ENCODE measurements around the gene PAQR8. TPM values are rescaled to one million over a fixed set of nuclear protein-coding genes. Genes with fewer than 3 reads are reported as not detected.
A peak's percentile ranks its signal among the peaks of the same experiment; 100 is the strongest.
"Not testable (repeated sequence)": the region's sequence is repeated elsewhere in the genome, so short reads cannot be mapped to it uniquely, and the experiment has no call there.

PAQR8 gene
- total and polyA plus RNA-seq, 5 donors from 2014 or later = 5.4 to 18.5 (median 13.2) TPM

GRCh38 chr6:52384145-52384766, 22.3 kb downstream of the PAQR8 start:
- no peak for ATAC-seq (ENCODE audit: low read depth in 2 of 2)

DNA sequence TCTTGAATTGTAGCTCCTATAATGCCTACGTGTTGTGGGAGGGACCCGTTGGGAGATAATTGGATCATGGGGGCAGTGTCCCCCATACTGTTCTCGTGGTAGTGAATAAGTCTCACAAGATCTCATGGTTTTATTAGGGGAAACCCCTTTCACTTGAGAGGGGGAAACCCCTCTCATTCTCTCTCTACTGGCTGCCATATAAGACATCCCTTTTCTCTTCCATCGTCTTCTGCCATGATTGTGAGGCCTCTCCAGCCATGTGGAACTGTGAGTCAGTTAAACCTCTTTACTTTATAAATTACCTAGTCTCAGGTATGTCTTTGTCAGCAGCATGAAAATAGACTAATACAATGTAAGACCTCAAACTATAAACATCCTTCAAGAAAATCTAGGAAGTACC, 23.1 kb downstream of the PAQR8 start:
- Histone ChIP-seq H3K27ac (ENCODE audit: insufficient read depth, low read length, poor library complexity, severe bottlenecking) (no peak overlapping the region), H3K9me3 (ENCODE audit: control insufficient read depth in 2 of 2, low read length in 2 of 2) (no peaks in the 10 kb centered on the region), H3K36me3 (ENCODE audit: control insufficient read depth, insufficient read depth, low read length) (no peaks in the 10 kb centered on the region), H3K4me1 (ENCODE audit: control insufficient read depth, insufficient read depth, low read length, poor library complexity, severe bottlenecking) (peaks cover 35% of the 10 kb centered on the region), H3K4me3 (ENCODE audit: low read depth, low read length) (no peak overlapping the region), H3K27me3 (ENCODE audit: control insufficient read depth, insufficient read depth, low read length) (no peaks in the 10 kb centered on the region)
- Mint-ChIP-seq H3K4me1 (peaks cover 45 to 78% (median 65%) of the 10 kb centered on the region in 4 donors), H3K4me3 (peak overlapping the region in 2 of 4 donors; percentile 7 to 36), H3K9me3 (peaks cover 0 to 8% (median 0%) of the 10 kb centered on the region in 7 donors), H3K27ac (peak overlapping the region; percentile 37 to 86 (median 74)), H3K27me3 (no peaks in the 10 kb centered on the region), H3K36me3 (peaks cover 9% of the 10 kb centered on the region)
- ATAC-seq (ENCODE audit: low read depth in 2 of 2) = no peak
- DNase-seq = no peak

More at GRCh38 chr6:52384145-52384766, 22.3 kb downstream of the PAQR8 start:
- H3K27ac Mint-ChIP-seq = peak overlapping the region; percentile 86
- H3K9me3 ChIP-seq (ENCODE audit: control insufficient read depth in 2 of 2, low read length in 2 of 2) = no peaks in the 10 kb centered on the region
- H3K27me3 Mint-ChIP-seq = no peaks in the 10 kb centered on the region
- H3K9me3 Mint-ChIP-seq = peaks cover 0 to 8% (median 0%) of the 10 kb centered on the region in 7 donors
- no peak overlapping the region for H3K27ac ChIP-seq (ENCODE audit: insufficient read depth, low read length, poor library complexity, severe bottlenecking)
- peak overlapping the region in 2 of 4 donors; percentile 16 to 36 for H3K4me3 Mint-ChIP-seq
- H3K36me3 ChIP-seq (ENCODE audit: control insufficient read depth, insufficient read depth, low read length) = no peaks in the 10 kb centered on the region
- no peaks in the 10 kb centered on the region for H3K27me3 ChIP-seq (ENCODE audit: control insufficient read depth, insufficient read depth, low read length)
- peaks cover 12% of the 10 kb centered on the region for H3K36me3 Mint-ChIP-seq
- H3K4me1 ChIP-seq (ENCODE audit: control insufficient read depth, insufficient read depth, low read length, poor library complexity, severe bottlenecking) = peaks cover 27% of the 10 kb centered on the region
- H3K4me1 Mint-ChIP-seq = peaks cover 43 to 73% (median 61%) of the 10 kb centered on the region in 4 donors
- H3K4me3 ChIP-seq (ENCODE audit: low read depth, low read length) = no peak overlapping the region
- no peak for DNase-seq

DNA sequence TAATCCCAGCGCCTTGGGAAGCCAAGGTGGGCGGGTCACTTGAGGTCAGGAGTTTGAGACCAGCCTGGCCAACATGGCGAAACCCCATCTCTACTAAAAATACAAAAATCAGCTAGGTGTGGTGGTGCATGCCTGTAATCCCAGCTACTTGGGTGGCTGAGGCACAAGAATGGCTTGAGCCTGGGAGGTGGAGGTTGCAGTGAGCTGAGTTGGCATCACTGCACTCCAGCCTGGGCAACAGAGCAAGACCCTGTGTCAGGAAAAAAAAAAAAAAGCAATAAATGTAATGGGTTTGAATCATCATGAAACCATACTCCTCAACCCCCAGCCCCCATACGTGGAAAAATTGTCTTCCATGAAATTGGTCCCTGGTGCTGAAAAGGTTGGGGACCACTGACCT, 26.2 kb downstream of the PAQR8 start:
- H3K4me1 ChIP-seq (ENCODE audit: control insufficient read depth, insufficient read depth, low read length, poor library complexity, severe bottlenecking) = peaks cover 48% of the 10 kb centered on the region
- H3K27me3 Mint-ChIP-seq; DNase-seq; H3K36me3 ChIP-seq (ENCODE audit: control insufficient read depth, insufficient read depth, low read length); H3K36me3 Mint-ChIP-seq; ATAC-seq (ENCODE audit: low read depth in 2 of 2); H3K9me3 Mint-ChIP-seq; H3K27me3 ChIP-seq (ENCODE audit: control insufficient read depth, insufficient read depth, low read length); H3K4me3 ChIP-seq (ENCODE audit: low read depth, low read length); H3K9me3 ChIP-seq (ENCODE audit: control insufficient read depth in 2 of 2, low read length in 2 of 2); H3K4me3 Mint-ChIP-seq: not testable (repeated sequence)
- Mint-ChIP-seq H3K27ac (peak overlapping the region; percentile 93 to 98 (median 96)), H3K4me1 (peaks cover 39 to 86% (median 76%) of the 10 kb centered on the region in 4 donors)
- H3K27ac ChIP-seq (ENCODE audit: insufficient read depth, low read length, poor library complexity, severe bottlenecking) = peak overlapping the region; percentile 87

DNA sequence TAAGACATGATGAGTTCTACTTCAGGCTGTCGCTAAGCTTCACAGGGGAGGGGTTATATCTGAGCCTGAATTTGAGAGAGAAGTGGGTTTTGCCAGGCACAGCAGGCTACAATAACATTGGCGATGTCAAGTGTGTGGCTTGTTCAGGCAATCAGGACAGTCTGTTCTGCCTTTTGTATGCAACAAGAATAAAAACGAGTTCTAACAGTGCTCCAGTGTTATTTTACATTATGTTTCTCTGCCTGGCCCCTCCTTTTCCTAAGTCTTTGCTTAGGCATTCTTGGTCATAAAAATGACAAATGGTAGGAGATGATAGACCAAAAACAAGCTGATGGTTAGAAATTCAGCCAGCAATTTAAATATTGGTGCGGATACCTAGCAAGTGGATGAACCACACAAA, 26.8 kb downstream of the PAQR8 start:
- no peak for DNase-seq
- H3K27ac ChIP-seq (ENCODE audit: insufficient read depth, low read length, poor library complexity, severe bottlenecking) = peak overlapping the region; percentile 87
- peak overlapping the region; percentile 81 for H3K4me3 ChIP-seq (ENCODE audit: low read depth, low read length)

GRCh38 chr6:52389264-52389625, 27.3 kb downstream of the PAQR8 start:
- peak overlapping the region; percentile 87 for H3K27ac ChIP-seq (ENCODE audit: insufficient read depth, low read length, poor library complexity, severe bottlenecking)
- H3K36me3 ChIP-seq (ENCODE audit: control insufficient read depth, insufficient read depth, low read length) = no peaks in the 10 kb centered on the region
- Mint-ChIP-seq H3K4me1 (peaks cover 34 to 90% (median 78%) of the 10 kb centered on the region in 4 donors), H3K4me3 (peak overlapping the region; percentile 76 to 97 (median 84)), H3K36me3 (peaks cover 2% of the 10 kb centered on the region), H3K27ac (peak overlapping the region; percentile 93 to 98 (median 96)), H3K27me3 (no peaks in the 10 kb centered on the region), H3K9me3 (peaks cover 0 to 6% (median 0%) of the 10 kb centered on the region in 7 donors)
- H3K4me3 ChIP-seq (ENCODE audit: low read depth, low read length) = peak overlapping the region; percentile 81
- no peak for DNase-seq
- ATAC-seq (ENCODE audit: low read depth in 2 of 2) = no peak
- H3K4me1 ChIP-seq (ENCODE audit: control insufficient read depth, insufficient read depth, low read length, poor library complexity, severe bottlenecking) = peaks cover 59% of the 10 kb centered on the region
- H3K27me3 ChIP-seq (ENCODE audit: control insufficient read depth, insufficient read depth, low read length) = no peaks in the 10 kb centered on the region
- H3K9me3 ChIP-seq (ENCODE audit: control insufficient read depth in 2 of 2, low read length in 2 of 2) = no peaks in the 10 kb centered on the region

More for the DNA sequence above, 26.8 kb downstream of the PAQR8 start:
- peaks cover 0 to 8% (median 0%) of the 10 kb centered on the region in 7 donors for H3K9me3 Mint-ChIP-seq
- H3K36me3 Mint-ChIP-seq = peaks cover 6% of the 10 kb centered on the region
- H3K4me3 Mint-ChIP-seq = peak overlapping the region; percentile 76 to 97 (median 84)
- H3K4me1 Mint-ChIP-seq = peaks cover 36 to 90% (median 79%) of the 10 kb centered on the region in 4 donors
- H3K27ac Mint-ChIP-seq = peak overlapping the region; percentile 93 to 98 (median 96)
- no peaks in the 10 kb centered on the region for H3K9me3 ChIP-seq (ENCODE audit: control insufficient read depth in 2 of 2, low read length in 2 of 2)
- no peaks in the 10 kb centered on the region for H3K36me3 ChIP-seq (ENCODE audit: control insufficient read depth, insufficient read depth, low read length)
- no peaks in the 10 kb centered on the region for H3K27me3 Mint-ChIP-seq
- no peaks in the 10 kb centered on the region for H3K27me3 ChIP-seq (ENCODE audit: control insufficient read depth, insufficient read depth, low read length)
- no peak for ATAC-seq (ENCODE audit: low read depth in 2 of 2)
- H3K4me1 ChIP-seq (ENCODE audit: control insufficient read depth, insufficient read depth, low read length, poor library complexity, severe bottlenecking) = peaks cover 54% of the 10 kb centered on the region

DNA sequence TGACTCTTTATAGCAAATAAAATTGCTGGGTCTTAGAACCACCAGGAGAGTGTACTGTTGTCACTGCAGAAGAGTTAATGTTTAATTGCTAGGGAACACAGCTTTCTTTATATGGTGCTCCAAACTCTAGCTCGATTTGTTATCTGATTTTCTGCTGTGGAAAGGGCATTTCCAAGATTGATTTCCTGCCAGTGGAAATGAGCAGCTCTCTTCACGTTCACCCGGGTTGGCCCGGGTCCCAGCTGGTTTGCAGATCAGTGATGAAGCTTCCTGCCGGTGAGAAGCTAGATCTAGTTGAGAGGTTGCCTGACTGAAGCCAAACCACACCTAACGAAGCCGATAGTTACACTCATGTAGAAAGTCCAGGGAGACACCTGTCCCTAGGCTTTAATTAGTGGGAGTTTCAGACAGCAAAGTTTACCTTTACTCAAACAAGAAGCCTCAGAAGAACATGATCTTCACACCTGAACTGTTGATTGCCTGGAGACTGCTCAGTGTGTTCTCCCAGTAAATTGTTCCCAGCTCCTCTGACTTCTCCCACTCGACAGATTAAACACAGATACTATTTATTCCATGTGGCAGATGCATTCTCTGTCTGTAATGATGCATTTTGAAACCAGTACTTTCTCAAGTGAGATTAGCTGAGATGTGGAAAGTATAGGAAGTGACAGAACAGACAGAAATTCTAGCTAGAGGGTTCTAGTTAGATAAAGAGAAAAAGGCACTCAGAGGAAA, 27.8 kb downstream of the PAQR8 start:
- H3K9me3 ChIP-seq (ENCODE audit: control insufficient read depth in 2 of 2, low read length in 2 of 2) = no peaks in the 10 kb centered on the region
- peaks cover 64% of the 10 kb centered on the region for H3K4me1 ChIP-seq (ENCODE audit: control insufficient read depth, insufficient read depth, low read length, poor library complexity, severe bottlenecking)
- peak; percentile 29 to 82 (median 55) for DNase-seq
- ATAC-seq (ENCODE audit: low read depth in 2 of 2) = peak; percentile 49 to 52
- Mint-ChIP-seq H3K36me3 (no peaks in the 10 kb centered on the region), H3K27me3 (no peaks in the 10 kb centered on the region), H3K9me3 (peaks cover 0 to 2% (median 0%) of the 10 kb centered on the region in 7 donors), H3K27ac (peak overlapping the region; percentile 93 to 98 (median 96)), H3K4me3 (peak overlapping the region; percentile 76 to 97 (median 84)), H3K4me1 (peaks cover 33 to 91% (median 76%) of the 10 kb centered on the region in 4 donors)
- peak overlapping the region; percentile 81 for H3K4me3 ChIP-seq (ENCODE audit: low read depth, low read length)
- H3K27ac ChIP-seq (ENCODE audit: insufficient read depth, low read length, poor library complexity, severe bottlenecking) = peak overlapping the region; percentile 87
- H3K27me3 ChIP-seq (ENCODE audit: control insufficient read depth, insufficient read depth, low read length) = no peaks in the 10 kb centered on the region
- no peaks in the 10 kb centered on the region for H3K36me3 ChIP-seq (ENCODE audit: control insufficient read depth, insufficient read depth, low read length)

DNA sequence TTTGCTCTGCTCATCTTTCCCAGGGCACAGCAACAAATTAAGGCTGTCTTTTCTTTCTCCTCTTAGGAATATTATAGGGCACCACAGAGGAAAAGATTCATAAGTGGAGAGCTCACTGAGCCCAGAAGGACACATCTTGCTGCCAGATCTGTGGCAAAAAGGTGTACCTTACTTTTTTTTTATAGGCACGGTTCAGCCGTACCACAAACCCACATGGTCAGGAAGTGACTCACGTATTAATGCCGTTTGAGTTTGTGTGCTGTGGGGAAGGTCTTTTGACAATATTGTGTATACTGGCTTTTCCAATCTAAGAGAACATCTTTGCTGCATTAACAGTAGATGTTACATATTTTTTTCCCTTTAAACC, 28.4 kb downstream of the PAQR8 start:
- H3K4me1 ChIP-seq (ENCODE audit: control insufficient read depth, insufficient read depth, low read length, poor library complexity, severe bottlenecking) = peaks cover 66% of the 10 kb centered on the region
- H3K36me3 Mint-ChIP-seq = no peaks in the 10 kb centered on the region
- peak overlapping the region; percentile 76 to 97 (median 84) for H3K4me3 Mint-ChIP-seq
- H3K36me3 ChIP-seq (ENCODE audit: control insufficient read depth, insufficient read depth, low read length) = no peaks in the 10 kb centered on the region
- H3K27ac ChIP-seq (ENCODE audit: insufficient read depth, low read length, poor library complexity, severe bottlenecking) = peak overlapping the region; percentile 87
- no peaks in the 10 kb centered on the region for H3K27me3 ChIP-seq (ENCODE audit: control insufficient read depth, insufficient read depth, low read length)
- H3K27me3 Mint-ChIP-seq = no peaks in the 10 kb centered on the region
- peak overlapping the region; percentile 93 to 98 (median 96) for H3K27ac Mint-ChIP-seq
- peak; percentile 79 to 84 for ATAC-seq (ENCODE audit: low read depth in 2 of 2)
- H3K9me3 Mint-ChIP-seq = no peaks in the 10 kb centered on the region
- peak overlapping the region; percentile 81 for H3K4me3 ChIP-seq (ENCODE audit: low read depth, low read length)
- DNase-seq = peak; percentile 65 to 88 (median 82)
- no peaks in the 10 kb centered on the region for H3K9me3 ChIP-seq (ENCODE audit: control insufficient read depth in 2 of 2, low read length in 2 of 2)
- peaks cover 28 to 89% (median 72%) of the 10 kb centered on the region in 4 donors for H3K4me1 Mint-ChIP-seq
